IMR-90 (cell line): Measurements from ENCODE around the gene GLI1. TPM values are rescaled to one million over a fixed set of nuclear protein-coding genes. Genes with fewer than 3 reads are reported as not detected.

Experiments
- ATAC-seq: fragments of 200-7000 bp; cut with Tn5 transposase; 2 replicates; pipeline ENCODE4 v1.9.1; 2020; ENCODE audit warnings: low read depth, mild to moderate bottlenecking, moderate library complexity
- BruUV-seq: library from RNA; stranded (reverse); fragments of 400-500 nt; replicated peaks from 2 replicates; lab custom pipeline; 2021; lab: Mats Ljungman, UMichigan
- CTCF ChIA-PET: fragments of 300-600 bp; formaldehyde crosslinking; extraction: SDS; loops from one replicate; lab custom pipeline; 2021; ENCODE audit warnings: antibody characterized with exemption; lab: Yijun Ruan, JAX
- POLR2A ChIA-PET: fragments of 300-600 bp; sonication (Branson Sonifier 250); formaldehyde crosslinking; loops from one replicate; lab custom pipeline; 2022; ENCODE audit warnings: antibody characterized with exemption; ENCODE audit not compliant: unreplicated experiment; lab: Charles Lee
- DNase-seq: peaks from one replicate; pipeline ENCODE4 v3.0.0; 2013
- H2AFZ ChIP-seq: replicated peaks from 2 replicates; pipeline ENCODE3; 2013; ENCODE audit warnings: low read length, mild to moderate bottlenecking; ENCODE audit not compliant: poor library complexity
- H2AK5ac ChIP-seq: 2 replicates; pipeline ENCODE4 v1.6.1; 2013; ENCODE audit warnings: low read depth, low read length, inconsistent platforms
- H2AK9ac ChIP-seq: replicated peaks from 2 replicates; pipeline ENCODE3; 2013; ENCODE audit warnings: mild to moderate bottlenecking, low read depth, low read length, moderate library complexity; ENCODE audit not compliant: poor library complexity
- H2BK120ac ChIP-seq: 2 replicates; pipeline ENCODE4 v1.6.1; 2013; ENCODE audit warnings: low read depth, low read length, inconsistent platforms
- H2BK15ac ChIP-seq: 3 replicates; pipeline ENCODE4 v1.6.1; 2013; ENCODE audit warnings: low read depth, low read length, inconsistent platforms
- H2BK20ac ChIP-seq: 2 replicates; pipeline ENCODE4 v1.6.1; 2013; ENCODE audit warnings: low read depth, mild to moderate bottlenecking, inconsistent platforms, low read length, moderate library complexity
- H2BK5ac ChIP-seq: 2 replicates; pipeline ENCODE4 v1.6.1; 2013; ENCODE audit warnings: mild to moderate bottlenecking, low read depth, low read length, inconsistent platforms; ENCODE audit not compliant: poor library complexity, severe bottlenecking
- H3K14ac ChIP-seq: replicated peaks from 2 replicates; pipeline ENCODE4 v1.6.1; 2013; ENCODE audit warnings: low read depth, low read length, inconsistent platforms
- H3K18ac ChIP-seq: 2 replicates; pipeline ENCODE4 v1.6.1; 2013; ENCODE audit warnings: low read depth, low read length, control low read depth
- H3K23ac ChIP-seq: 2 replicates; pipeline ENCODE4 v1.6.1; 2013; ENCODE audit warnings: low read depth, low read length, inconsistent platforms
- H3K27ac ChIP-seq: 2 replicates; pipeline ENCODE4 v1.5.1; 2013; ENCODE audit warnings: mild to moderate bottlenecking, control low read depth, low read length; ENCODE audit not compliant: insufficient read depth
- H3K27me3 ChIP-seq: 2 replicates; pipeline ENCODE4 v1.6.1; 2013; ENCODE audit warnings: low read length; ENCODE audit not compliant: control insufficient read depth, insufficient read depth
- H3K36me3 ChIP-seq: 2 replicates; pipeline ENCODE4 v1.6.1; 2013; ENCODE audit warnings: low read length, mixed read lengths; ENCODE audit not compliant: control insufficient read depth, insufficient read depth
- H3K4ac ChIP-seq: 2 replicates; pipeline ENCODE4 v1.6.1; 2013; ENCODE audit warnings: low read depth, low read length, inconsistent platforms
- H3K4me1 ChIP-seq: 2 replicates; pipeline ENCODE4 v1.6.1; 2013; ENCODE audit warnings: low read length, mixed read lengths; ENCODE audit not compliant: control insufficient read depth, insufficient read depth
- H3K4me2 ChIP-seq: 2 replicates; pipeline ENCODE4 v1.6.1; 2013; ENCODE audit warnings: low read depth, mild to moderate bottlenecking, control low read depth, low read length, moderate library complexity
- H3K4me3 ChIP-seq: 2 replicates; pipeline ENCODE4 v1.5.1; 2013; ENCODE audit warnings: low read depth, mild to moderate bottlenecking, control low read depth, low read length, moderate library complexity; ENCODE audit not compliant: insufficient read depth
- H3K56ac ChIP-seq: 2 replicates; pipeline ENCODE4 v1.6.1; 2013; ENCODE audit warnings: low read length, inconsistent platforms; ENCODE audit not compliant: insufficient read depth; ENCODE audit errors: extremely low read depth
- H3K79me1 ChIP-seq, 2 experiments: 2 replicates each; pipeline ENCODE4 v1.6.1; 2013; ENCODE audit warnings: low read length in 2 of 2, inconsistent platforms in 1 of 2, low read depth in 1 of 2
- H3K9ac ChIP-seq: 2 replicates; pipeline ENCODE4 v1.6.1; 2013; ENCODE audit warnings: low read depth, low read length, control low read depth
- H3K9me1 ChIP-seq: 2 replicates; pipeline ENCODE4 v1.6.1; 2013; ENCODE audit warnings: low read length, inconsistent platforms; ENCODE audit not compliant: insufficient read depth
- H3K9me3 ChIP-seq: 2 replicates; pipeline ENCODE4 v1.6.1; 2013; ENCODE audit warnings: low read length; ENCODE audit not compliant: control insufficient read depth, insufficient read depth
- H4K20me1 ChIP-seq: 2 replicates; pipeline ENCODE4 v1.6.1; 2013; ENCODE audit warnings: low read length, inconsistent platforms; ENCODE audit not compliant: insufficient read depth
- H4K5ac ChIP-seq: 2 replicates; pipeline ENCODE4 v1.6.1; 2013; ENCODE audit warnings: mild to moderate bottlenecking, low read depth, low read length, control low read depth
- H4K8ac ChIP-seq, 2 experiments: 2 replicates each; pipeline ENCODE4 v1.6.1; 2013; ENCODE audit warnings: low read depth in 2 of 2, low read length in 2 of 2, control low read depth in 1 of 2, inconsistent platforms in 1 of 2
- H4K91ac ChIP-seq: 2 replicates; pipeline ENCODE4 v1.6.1; 2013; ENCODE audit warnings: low read depth, low read length, inconsistent platforms; ENCODE audit not compliant: insufficient read depth
- ELK1 ChIP-seq: fragments of 150-350 bp; IDR thresholded peaks from 2 replicates; pipeline ENCODE4 v1.6.1; 2016; ENCODE audit warnings: low read depth, mild to moderate bottlenecking, low read length, moderate library complexity, borderline replicate concordance
- MXI1 ChIP-seq: IDR thresholded peaks from 2 replicates; pipeline ENCODE4 v1.6.1; 2012; ENCODE audit warnings: low read depth, mild to moderate bottlenecking, low read length, moderate library complexity, borderline replicate concordance
- POLR2A ChIP-seq: IDR thresholded peaks from 2 replicates; pipeline ENCODE4 v1.6.1; 2012; ENCODE audit warnings: mild to moderate bottlenecking, low read depth, low read length
- RFX5 ChIP-seq: IDR thresholded peaks from 2 replicates; pipeline ENCODE4 v1.8.0; 2012; ENCODE audit warnings: low read depth, mild to moderate bottlenecking, low read length, moderate library complexity
- WGBS, 2 experiments: methylation state at CpG; one replicate each; pipeline versions ENCODE4 v1.1.5 to v1.1.7; 2013; ENCODE audit warnings: missing lambda C conversion rate in 2 of 2; ENCODE audit not compliant: insufficient read length in 1 of 2; ENCODE audit errors: extremely low coverage in 2 of 2; 5-methylcytosine and 5-hydroxymethylcytosine counted together
- dilution Hi-C: fragments of 300-500 bp; cut with HindIII; formaldehyde crosslinking; loops from one replicate; pipeline ENCODE4 v1.14.3; 2018; ENCODE audit warnings: low sequenced_read_pairs; ENCODE audit not compliant: unreplicated experiment
- in situ Hi-C: fragments of 300-500 bp; cut with MboI; formaldehyde crosslinking; loops from 3 replicates; pipeline ENCODE4 v1.14.3; 2019; ENCODE audit warnings: low sequenced_read_pairs, inconsistent platforms, mixed read lengths
- intact Hi-C: fragments of 100-400 bp; cut with micrococcal nuclease; formaldehyde crosslinking; loops from 2 replicates; pipeline ENCODE4 v1.10.0; 2022
- polyA plus RNA-seq, 3 experiments: library from polyadenylated mRNA; depleted of rRNA; stranded (reverse); fragments of >200 nt; gene quantifications; 2 replicates each; pipeline ENCODE4 v1.2.3, GENCODE V29; 2012; ENCODE audit warnings: low replicate concordance in 1 of 3
- total RNA-seq: library from RNA; depleted of rRNA; stranded (reverse); fragments of >200 nt; gene quantifications from 2 replicates; pipeline ENCODE4 v1.2.3, GENCODE V29; 2012

GLI1 gene
- total and polyA plus RNA-seq, 2 of the 4 experiments (the other 2 are of a cell fraction): 1.3 to 3.8 TPM

GRCh38 chr12:57474430-57474829 is 14.8 kb downstream of the GLI1 start:
- ATAC-seq: no peak
- H2AFZ ChIP-seq: no peak overlapping the region
- no peak overlapping the region for H3K18ac ChIP-seq
- TF ChIP-seq ELK1 (no peak), RFX5 (no peak), POLR2A (no peak), MXI1 (no peak)
- no peak overlapping the region for H3K9ac ChIP-seq
- H3K23ac ChIP-seq: no peak overlapping the region
- H3K4me3 ChIP-seq: no peak overlapping the region
- H3K4me1 ChIP-seq: 0 out of 2 replicates have a peak, but pooled peaks cover 3% of the 10 kb centered on the region
- H3K27ac ChIP-seq: no peak overlapping the region
- no peaks in the 10 kb centered on the region for H4K20me1 ChIP-seq
- peaks cover 55% of the 10 kb centered on the region for H3K27me3 ChIP-seq
- no TSS peak for BruUV-seq
- no peaks in the 10 kb centered on the region for H3K36me3 ChIP-seq
- no peaks in the 10 kb centered on the region for H3K79me1 ChIP-seq
- no peak overlapping the region for H2BK20ac ChIP-seq
- no peaks in the 10 kb centered on the region; the same call in 1 of the 2 replicates for H3K9me3 ChIP-seq
- no peak overlapping the region for H2AK9ac ChIP-seq
- WGBS, 2 experiments: no CpG with 5 or more reads among the region's 8 CpGs
- ChIA-PET POLR2A (no interaction called here), CTCF (interaction anchor here (1.1 to 1.9 kb wide), 3 partner anchors 12 to 19 kb away, joined by 3 to 8 read pairs (median 3); partner anchors contain the start of genes GLI1 and INHBE)
- H4K91ac ChIP-seq: no peak overlapping the region
- no peak overlapping the region for H4K5ac ChIP-seq
- H2BK15ac ChIP-seq: no peak overlapping the region
- dilution Hi-C loops (no loop called here), intact Hi-C loops (no loop called here), in situ Hi-C loops (no loop called here)
- H2BK5ac ChIP-seq: no peak overlapping the region
- no peak overlapping the region for H2AK5ac ChIP-seq
- H3K9me1 ChIP-seq: no peaks in the 10 kb centered on the region
- no peak overlapping the region for H3K4ac ChIP-seq
- DNase-seq: no peak
- no peak overlapping the region for H3K14ac ChIP-seq
- no peak overlapping the region for H3K56ac ChIP-seq
- H3K4me2 ChIP-seq: no peak overlapping the region
- H2BK120ac ChIP-seq: no peak overlapping the region
- H4K8ac ChIP-seq: no peak overlapping the region
